Neural cell (in vitro differentiated cells): Measurements from ENCODE around the gene FAM76A. TPM values are rescaled to one million over a fixed set of nuclear protein-coding genes. Genes with fewer than 3 reads are reported as not detected.

Source experiments
- H2AFZ ChIP-seq: fragments of 200-600, 300-800 bp; sonication (generic), shearing (Covaris generic); 2 replicates; pipeline ENCODE4 v1.6.0; 2014; ENCODE audit warnings: low read depth, mild to moderate bottlenecking, antibody characterized with exemption, low read length, moderate library complexity
- H3F3A ChIP-seq: fragments of 200-600 bp; shearing (Covaris generic); 2 replicates; pipeline ENCODE4 v1.6.1; 2016; ENCODE audit warnings: mild to moderate bottlenecking, moderate library complexity, mixed read lengths, antibody characterized with exemption, low read length; ENCODE audit not compliant: insufficient read depth, poor library complexity, severe bottlenecking
- H3K27ac ChIP-seq: fragments of 200-600, 300-800 bp; sonication (generic), shearing (Covaris generic); 2 replicates; pipeline ENCODE4 v1.5.1; 2014; ENCODE audit warnings: mild to moderate bottlenecking, low read length, moderate library complexity
- H3K27me3 ChIP-seq: fragments of 300-800, 200-600 bp; sonication (generic), shearing (Covaris generic); 2 replicates; pipeline ENCODE4 v1.6.0; 2014; ENCODE audit warnings: mild to moderate bottlenecking, low read depth, low read length, moderate library complexity; ENCODE audit not compliant: insufficient read depth
- H3K36me3 ChIP-seq: fragments of 300-800, 200-600 bp; sonication (generic), shearing (Covaris generic); 2 replicates; pipeline ENCODE4 v1.5.1; 2014; ENCODE audit warnings: mild to moderate bottlenecking, antibody characterized with exemption, low read length, moderate library complexity; ENCODE audit not compliant: insufficient read depth
- H3K4me2 ChIP-seq: fragments of 300-800, 200-600 bp; sonication (generic), shearing (Covaris generic); 2 replicates; pipeline ENCODE4 v1.6.0; 2014; ENCODE audit warnings: mild to moderate bottlenecking, low read length
- H3K4me3 ChIP-seq: fragments of 300-800, 200-600 bp; sonication (generic), shearing (Covaris generic); 2 replicates; pipeline ENCODE4 v1.5.1; 2014; ENCODE audit warnings: mild to moderate bottlenecking, low read length, moderate library complexity
- H3K79me2 ChIP-seq: fragments of 200-600 bp; shearing (Covaris generic); replicated peaks from 2 replicates; pipeline ENCODE4 v1.6.0; 2014; ENCODE audit warnings: mild to moderate bottlenecking, low read length, moderate library complexity; ENCODE audit not compliant: insufficient read depth
- H3K9ac ChIP-seq: fragments of 300-800, 200-600 bp; sonication (generic), shearing (Covaris generic); 2 replicates; pipeline ENCODE4 v1.6.1; 2016; ENCODE audit warnings: mild to moderate bottlenecking, low read length, mixed read lengths
- H3K9me2 ChIP-seq: fragments of 200-600 bp; shearing (Covaris generic); 2 replicates; pipeline ENCODE4 v1.6.1; 2016; ENCODE audit warnings: mild to moderate bottlenecking, low read length, mixed read lengths; ENCODE audit not compliant: insufficient read depth
- H3K9me3 ChIP-seq: fragments of 200-600, 300-800 bp; sonication (generic), shearing (Covaris generic); 2 replicates; pipeline ENCODE4 v1.6.1; 2016; ENCODE audit warnings: mild to moderate bottlenecking, mixed run types, low read length, moderate library complexity, mixed read lengths
- H4K20me1 ChIP-seq: fragments of 200-600 bp; shearing (Covaris generic); 2 replicates; pipeline ENCODE4 v1.6.1; 2016; ENCODE audit warnings: mild to moderate bottlenecking, mixed run types; ENCODE audit not compliant: insufficient read depth
- CTCF ChIP-seq: fragments of 450-650 bp; IDR thresholded peaks from 2 replicates; pipeline ENCODE4 v1.5.1; 2014; ENCODE audit warnings: antibody characterized with exemption, mild to moderate bottlenecking, moderate library complexity; ENCODE audit not compliant: poor library complexity, severe bottlenecking
- EP300 ChIP-seq: fragments of 450-650 bp; conservative IDR thresholded peaks from 2 replicates; pipeline ENCODE4 v1.6.1; 2014; ENCODE audit warnings: antibody characterized with exemption, mild to moderate bottlenecking, moderate library complexity; ENCODE audit not compliant: poor library complexity, severe bottlenecking
- EZH2 ChIP-seq: fragments of 200-600, 300-800 bp; shearing (Covaris generic), sonication (generic); IDR thresholded peaks from 2 replicates; pipeline ENCODE4 v1.6.1; 2014; ENCODE audit warnings: antibody characterized with exemption, low read length, borderline replicate concordance, mild to moderate bottlenecking; ENCODE audit not compliant: insufficient read depth, poor library complexity, severe bottlenecking
- MXI1 ChIP-seq: fragments of 450-650 bp; conservative IDR thresholded peaks from 2 replicates; pipeline ENCODE4 v1.6.1; 2014; ENCODE audit warnings: antibody characterized with exemption, mild to moderate bottlenecking; ENCODE audit not compliant: poor library complexity, severe bottlenecking
- POLR2AphosphoS5 ChIP-seq: IDR thresholded peaks from 2 replicates; pipeline ENCODE4 v1.6.1; 2012
- RAD21 ChIP-seq: fragments of 450-650 bp; conservative IDR thresholded peaks from 2 replicates; pipeline ENCODE4 v1.6.1; 2014; ENCODE audit warnings: antibody characterized with exemption, mild to moderate bottlenecking, moderate library complexity
- REST ChIP-seq: IDR thresholded peaks from 2 replicates; pipeline ENCODE4 v1.6.1; 2012; ENCODE audit warnings: borderline replicate concordance
- SMC3 ChIP-seq: fragments of 450-650 bp; conservative IDR thresholded peaks from 2 replicates; pipeline ENCODE4 v1.6.1; 2014; ENCODE audit warnings: antibody characterized with exemption, mild to moderate bottlenecking, moderate library complexity; ENCODE audit not compliant: poor library complexity
- TAF1 ChIP-seq: IDR thresholded peaks from 2 replicates; pipeline ENCODE4 v1.6.1; 2012; ENCODE audit warnings: low read depth
- polyA plus RNA-seq: library from polyadenylated mRNA; depleted of rRNA; stranded (reverse); fragments of >200 nt; gene quantifications from 2 replicates; pipeline ENCODE4 v1.2.3, GENCODE V29; 2014

Gene FAM76A
- polyA plus RNA-seq, 1 donor from 2014 or later, result 14.5 TPM

- Histone ChIP-seq H3K9ac (no peak overlapping the region), H3K4me3 (no peak overlapping the region), H3K4me2 (no peak overlapping the region), H3K27ac (no peak overlapping the region), H3K79me2 (no peaks in the 10 kb centered on the region), H3F3A (no peaks in the 10 kb centered on the region), H2AFZ (no peak overlapping the region), H3K9me2 (no peaks in the 10 kb centered on the region), H3K27me3 (no peaks in the 10 kb centered on the region), H4K20me1 (no peaks in the 10 kb centered on the region), H3K36me3 (no peaks in the 10 kb centered on the region), H3K9me3 (no peaks in the 10 kb centered on the region)
- TF ChIP-seq EZH2, result no peak
- no peak for TF ChIP-seq EP300
- no peak for TF ChIP-seq CTCF
- no peak for TF ChIP-seq RAD21
- no peak for TF ChIP-seq TAF1
- TF ChIP-seq MXI1, result no peak
- TF ChIP-seq SMC3, result no peak
- TF ChIP-seq POLR2AphosphoS5, result no peak
- no peak for TF ChIP-seq REST
Measured at GRCh38 chr1:27710574-27710973, 15.2 kb upstream of the FAM76A start.

GRCh38 chr1:27713139-27713725, 12.5 kb upstream of the FAM76A start:
- Histone ChIP-seq H2AFZ (no peak overlapping the region), H4K20me1 (no peaks in the 10 kb centered on the region), H3K27ac (no peak overlapping the region), H3K36me3 (no peaks in the 10 kb centered on the region), H3K27me3 (no peaks in the 10 kb centered on the region), H3K9ac (no peak overlapping the region), H3F3A (no peaks in the 10 kb centered on the region), H3K9me3 (no peaks in the 10 kb centered on the region), H3K79me2 (no peaks in the 10 kb centered on the region), H3K4me3 (no peak overlapping the region), H3K9me2 (no peaks in the 10 kb centered on the region), H3K4me2 (no peak overlapping the region)
- no peak for TF ChIP-seq POLR2AphosphoS5
- no peak for TF ChIP-seq RAD21
- no peak for TF ChIP-seq REST
- no peak for TF ChIP-seq EZH2
- no peak for TF ChIP-seq SMC3
- TF ChIP-seq CTCF, result no peak
- TF ChIP-seq MXI1, result no peak
- TF ChIP-seq EP300, result no peak
